ENCODE measurements around the gene CDC42EP4.

The CDC42EP4 gene

GRCh38 chr17:73338050-73338521, 26.3 kb upstream of the CDC42EP4 start:
- no peaks in the 10 kb centered on the region for H3K36me3 ChIP-seq (ENCODE audit: control insufficient read depth, low read length)
- no peaks in the 10 kb centered on the region for H3K9me2 ChIP-seq (replicated peaks; ENCODE audit: control insufficient read depth, low read length)
- no peak overlapping the region for H3K4me3 ChIP-seq (ENCODE audit: low read length)
- H4K20me1 ChIP-seq (ENCODE audit: control insufficient read depth, insufficient read depth, low read depth, low read length): no peaks in the 10 kb centered on the region
- no peaks in the 10 kb centered on the region for H3K79me2 ChIP-seq (ENCODE audit: control insufficient read depth, low read length)
- H3K4me1 ChIP-seq (ENCODE audit: control insufficient read depth, low read length): no peaks in the 10 kb centered on the region
- no peaks in the 10 kb centered on the region for H3K9me3 ChIP-seq (ENCODE audit: control insufficient read depth, insufficient read depth, low read length)
- no peaks in the 10 kb centered on the region for H3K27me3 ChIP-seq (ENCODE audit: control insufficient read depth, low read length)
- H3K27ac ChIP-seq (ENCODE audit: low read depth, low read length): no peak overlapping the region
- no peaks in the 10 kb centered on the region for H3F3A ChIP-seq (ENCODE audit: control insufficient read depth, insufficient read depth)
- no peak overlapping the region for H3K4me2 ChIP-seq (ENCODE audit: low read length)
- no peak for TF ChIP-seq EZH2phosphoT487 (IDR thresholded peaks at IDR 0.05; ENCODE audit: borderline replicate concordance, low read length)
- TF ChIP-seq CTCF (IDR thresholded peaks at IDR 0.05; ENCODE audit: low read depth, low read length, poor library complexity, severe bottlenecking): no peak

GRCh38 chr17:73337330-73337710, 25.5 kb upstream of the CDC42EP4 start:
- H3K27me3 ChIP-seq (ENCODE audit: control insufficient read depth, low read length): no peaks in the 10 kb centered on the region
- no peaks in the 10 kb centered on the region for H3F3A ChIP-seq (ENCODE audit: control insufficient read depth, insufficient read depth)
- H3K9me2 ChIP-seq (replicated peaks; ENCODE audit: control insufficient read depth, low read length): no peaks in the 10 kb centered on the region
- H3K9me3 ChIP-seq (ENCODE audit: control insufficient read depth, insufficient read depth, low read length): no peaks in the 10 kb centered on the region
- H3K4me1 ChIP-seq (ENCODE audit: control insufficient read depth, low read length): no peaks in the 10 kb centered on the region
- no peak overlapping the region for H3K4me3 ChIP-seq (ENCODE audit: low read length)
- no peak overlapping the region for H3K27ac ChIP-seq (ENCODE audit: low read depth, low read length)
- H3K36me3 ChIP-seq (ENCODE audit: control insufficient read depth, low read length): no peaks in the 10 kb centered on the region
- no peak overlapping the region for H3K4me2 ChIP-seq (ENCODE audit: low read length)
- H3K79me2 ChIP-seq (ENCODE audit: control insufficient read depth, low read length): no peaks in the 10 kb centered on the region
- no peaks in the 10 kb centered on the region for H4K20me1 ChIP-seq (ENCODE audit: control insufficient read depth, insufficient read depth, low read depth, low read length)
- TF ChIP-seq CTCF (IDR thresholded peaks at IDR 0.05; ENCODE audit: low read depth, low read length, poor library complexity, severe bottlenecking) (no peak), EZH2phosphoT487 (IDR thresholded peaks at IDR 0.05; ENCODE audit: borderline replicate concordance, low read length) (no peak)

GRCh38 chr17:73336408-73337329, 24.9 kb upstream of the CDC42EP4 start:
- Histone ChIP-seq H3K4me3 (ENCODE audit: low read length) (no peak overlapping the region), H3K27me3 (ENCODE audit: control insufficient read depth, low read length) (no peaks in the 10 kb centered on the region), H3K27ac (ENCODE audit: low read depth, low read length) (no peak overlapping the region), H3K9me3 (ENCODE audit: control insufficient read depth, insufficient read depth, low read length) (no peaks in the 10 kb centered on the region), H3F3A (ENCODE audit: control insufficient read depth, insufficient read depth) (no peaks in the 10 kb centered on the region), H3K36me3 (ENCODE audit: control insufficient read depth, low read length) (no peaks in the 10 kb centered on the region), H3K79me2 (ENCODE audit: control insufficient read depth, low read length) (no peaks in the 10 kb centered on the region), H4K20me1 (ENCODE audit: control insufficient read depth, insufficient read depth, low read depth, low read length) (no peaks in the 10 kb centered on the region), H3K4me2 (ENCODE audit: low read length) (no peak overlapping the region), H3K9me2 (replicated peaks; ENCODE audit: control insufficient read depth, low read length) (no peaks in the 10 kb centered on the region), H3K4me1 (ENCODE audit: control insufficient read depth, low read length) (no peaks in the 10 kb centered on the region)
- no peak for TF ChIP-seq CTCF (IDR thresholded peaks at IDR 0.05; ENCODE audit: low read depth, low read length, poor library complexity, severe bottlenecking)
- TF ChIP-seq EZH2phosphoT487 (IDR thresholded peaks at IDR 0.05; ENCODE audit: borderline replicate concordance, low read length): no peak

All from DOHH2 (cell line).